ENCODE data around the gene RERG.

Gene RERG, protein sequence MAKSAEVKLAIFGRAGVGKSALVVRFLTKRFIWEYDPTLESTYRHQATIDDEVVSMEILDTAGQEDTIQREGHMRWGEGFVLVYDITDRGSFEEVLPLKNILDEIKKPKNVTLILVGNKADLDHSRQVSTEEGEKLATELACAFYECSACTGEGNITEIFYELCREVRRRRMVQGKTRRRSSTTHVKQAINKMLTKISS

DNA sequence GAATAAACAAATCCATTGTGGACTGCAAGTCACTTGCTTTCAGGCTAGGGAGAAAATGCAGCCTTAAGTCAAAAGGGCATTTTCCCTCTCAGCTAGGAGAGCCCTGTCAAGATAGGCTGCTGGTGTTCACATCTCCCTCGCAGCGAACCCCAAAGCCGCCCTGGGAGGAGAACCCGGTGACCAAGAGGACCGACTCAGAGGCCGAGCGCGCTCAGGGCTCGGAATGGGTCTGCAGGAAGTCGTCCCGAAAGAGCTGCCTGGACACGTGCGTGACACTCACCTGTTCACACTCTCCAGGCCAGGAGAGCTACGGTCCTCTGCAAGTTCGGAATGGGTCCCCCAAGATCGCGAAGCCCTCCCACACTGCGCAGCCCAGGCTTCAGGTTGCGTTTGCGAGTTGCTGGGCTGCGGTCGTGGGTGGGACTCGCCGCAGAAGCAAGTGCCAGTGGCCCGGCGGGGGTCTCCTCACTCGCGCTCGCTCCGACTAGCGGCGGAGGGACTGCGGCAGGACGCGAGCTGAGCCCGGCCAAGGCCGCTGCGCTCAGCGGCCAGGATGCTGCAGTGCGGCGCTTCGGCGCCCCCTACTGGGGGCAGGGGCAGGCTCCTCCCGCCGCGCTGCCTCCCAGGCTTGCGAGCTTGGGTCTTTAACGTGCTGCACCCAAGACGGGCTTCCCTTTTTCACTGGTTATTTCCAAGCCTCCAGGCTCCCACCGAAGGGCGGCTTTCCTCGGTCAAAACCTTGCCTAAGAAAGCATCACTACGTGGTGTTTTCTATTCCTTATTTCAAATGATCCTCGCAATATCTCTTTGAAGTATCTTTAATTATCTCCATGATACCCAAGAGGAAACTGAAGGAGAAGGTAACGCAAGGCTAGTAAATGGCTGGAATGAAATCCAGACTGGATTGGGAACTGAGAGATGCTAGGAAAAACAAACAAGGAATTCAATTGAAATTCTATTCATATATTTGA lies at the start of gene RERG:
RERG (minus strand) TSS at position 503 of the 971 bp plus-strand sequence. CDS start 3,928 bp downstream, outside the sequence.
- Histone ChIP-seq H3K4me2 (ENCODE audit: low read length) (peak within 1 kb of the TSS; percentile 88), H3K27me3 (ENCODE audit: control insufficient read depth, insufficient read depth, low read length) (no peaks in the 10 kb centered on the region), H3K4me3 (ENCODE audit: low read depth, low read length) (peak within 1 kb of the TSS; percentile 43), H3K36me3 (ENCODE audit: control insufficient read depth, insufficient read depth, low read length) (no peaks in the 10 kb centered on the region), H3K27ac (peak within 1 kb of the TSS; percentile 80), H3K9me3 (ENCODE audit: control insufficient read depth, low read length) (no peaks in the 10 kb centered on the region), H3K9ac (peak within 1 kb of the TSS; percentile 9), H3K4me1 (peaks cover 18% of the 10 kb centered on the region), H3K79me2 (peaks cover 3% of the 10 kb centered on the region), H2AFZ (peak within 1 kb of the TSS; percentile 83)
- TF ChIP-seq, protein P1, sequence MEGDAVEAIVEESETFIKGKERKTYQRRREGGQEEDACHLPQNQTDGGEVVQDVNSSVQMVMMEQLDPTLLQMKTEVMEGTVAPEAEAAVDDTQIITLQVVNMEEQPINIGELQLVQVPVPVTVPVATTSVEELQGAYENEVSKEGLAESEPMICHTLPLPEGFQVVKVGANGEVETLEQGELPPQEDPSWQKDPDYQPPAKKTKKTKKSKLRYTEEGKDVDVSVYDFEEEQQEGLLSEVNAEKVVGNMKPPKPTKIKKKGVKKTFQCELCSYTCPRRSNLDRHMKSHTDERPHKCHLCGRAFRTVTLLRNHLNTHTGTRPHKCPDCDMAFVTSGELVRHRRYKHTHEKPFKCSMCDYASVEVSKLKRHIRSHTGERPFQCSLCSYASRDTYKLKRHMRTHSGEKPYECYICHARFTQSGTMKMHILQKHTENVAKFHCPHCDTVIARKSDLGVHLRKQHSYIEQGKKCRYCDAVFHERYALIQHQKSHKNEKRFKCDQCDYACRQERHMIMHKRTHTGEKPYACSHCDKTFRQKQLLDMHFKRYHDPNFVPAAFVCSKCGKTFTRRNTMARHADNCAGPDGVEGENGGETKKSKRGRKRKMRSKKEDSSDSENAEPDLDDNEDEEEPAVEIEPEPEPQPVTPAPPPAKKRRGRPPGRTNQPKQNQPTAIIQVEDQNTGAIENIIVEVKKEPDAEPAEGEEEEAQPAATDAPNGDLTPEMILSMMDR (IDR thresholded peaks at IDR 0.05) = peak; percentile 99

DNA sequence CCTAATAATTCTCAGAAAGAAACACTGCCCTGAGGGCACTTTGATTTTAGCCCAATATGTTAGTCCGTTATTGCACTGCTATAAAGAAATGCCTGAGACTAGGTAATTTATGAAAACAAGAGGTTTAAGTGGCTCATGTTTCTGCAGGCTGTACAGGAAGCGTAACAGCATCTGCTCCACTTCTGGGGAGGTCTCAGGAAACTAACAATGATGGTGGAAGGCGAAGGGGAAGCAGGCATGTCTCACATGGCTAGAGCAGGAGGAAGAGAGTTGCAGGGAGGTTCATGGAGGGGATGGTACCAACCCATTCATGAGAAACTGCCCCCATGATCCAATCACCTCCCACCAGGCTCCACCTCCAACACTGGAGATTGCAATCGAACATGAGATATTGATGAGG lies 49.4 kb upstream of the RERG start:
- Histone ChIP-seq H3K9ac (no peak overlapping the region), H3K27me3 (ENCODE audit: control insufficient read depth, insufficient read depth, low read length) (no peaks in the 10 kb centered on the region), H3K4me2 (ENCODE audit: low read length) (no peak overlapping the region), H3K4me1 (no peaks in the 10 kb centered on the region), H3K4me3 (ENCODE audit: low read depth, low read length) (no peak overlapping the region), H2AFZ (no peak overlapping the region), H3K9me3 (ENCODE audit: control insufficient read depth, low read length) (no peaks in the 10 kb centered on the region), H3K79me2 (no peaks in the 10 kb centered on the region), H3K27ac (no peak overlapping the region), H3K36me3 (ENCODE audit: control insufficient read depth, insufficient read depth, low read length) (no peaks in the 10 kb centered on the region)
- TF ChIP-seq, protein P1 (IDR thresholded peaks at IDR 0.05) = no peak

DNA sequence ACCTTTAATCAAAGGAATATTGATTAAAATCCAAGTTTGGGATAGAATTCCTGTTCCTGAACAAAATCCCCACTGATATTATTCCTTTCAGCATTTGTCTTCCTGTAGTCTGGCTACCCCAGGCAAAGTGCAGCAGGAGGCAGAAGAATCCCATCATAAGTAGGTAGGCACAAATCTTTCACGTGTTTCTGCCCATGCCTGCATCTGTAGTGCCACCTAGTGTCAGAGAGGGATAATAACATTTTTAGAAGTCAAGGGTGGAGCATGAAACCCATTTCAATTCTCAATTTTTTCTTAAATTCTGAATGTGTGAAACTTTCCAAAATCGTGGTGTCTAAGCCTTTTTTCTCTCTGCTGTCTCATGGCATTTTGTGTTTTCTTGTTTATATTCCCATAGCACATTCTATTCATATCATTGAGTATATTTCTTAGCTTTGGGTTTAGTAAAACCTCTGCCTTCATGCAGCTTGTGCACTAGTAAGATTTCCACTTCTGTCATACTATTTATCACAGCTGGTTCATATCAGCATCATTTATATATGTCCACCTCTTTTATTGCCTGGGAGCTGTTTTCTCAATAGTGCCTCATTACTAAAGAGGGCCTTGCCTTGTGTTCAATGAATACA lies 47.8 kb upstream of the RERG start:
- H3K9ac ChIP-seq = no peak overlapping the region
- no peak overlapping the region for H3K4me3 ChIP-seq (ENCODE audit: low read depth, low read length)
- H3K79me2 ChIP-seq = no peaks in the 10 kb centered on the region
- H3K36me3 ChIP-seq (ENCODE audit: control insufficient read depth, insufficient read depth, low read length) = no peaks in the 10 kb centered on the region
- no peaks in the 10 kb centered on the region for H3K4me1 ChIP-seq
- no peak overlapping the region for H2AFZ ChIP-seq
- H3K9me3 ChIP-seq (ENCODE audit: control insufficient read depth, low read length) = no peaks in the 10 kb centered on the region
- H3K27me3 ChIP-seq (ENCODE audit: control insufficient read depth, insufficient read depth, low read length) = no peaks in the 10 kb centered on the region
- TF ChIP-seq, protein P1 (IDR thresholded peaks at IDR 0.05) = peak; percentile 86
- no peak overlapping the region for H3K4me2 ChIP-seq (ENCODE audit: low read length)
- no peak overlapping the region for H3K27ac ChIP-seq

DNA sequence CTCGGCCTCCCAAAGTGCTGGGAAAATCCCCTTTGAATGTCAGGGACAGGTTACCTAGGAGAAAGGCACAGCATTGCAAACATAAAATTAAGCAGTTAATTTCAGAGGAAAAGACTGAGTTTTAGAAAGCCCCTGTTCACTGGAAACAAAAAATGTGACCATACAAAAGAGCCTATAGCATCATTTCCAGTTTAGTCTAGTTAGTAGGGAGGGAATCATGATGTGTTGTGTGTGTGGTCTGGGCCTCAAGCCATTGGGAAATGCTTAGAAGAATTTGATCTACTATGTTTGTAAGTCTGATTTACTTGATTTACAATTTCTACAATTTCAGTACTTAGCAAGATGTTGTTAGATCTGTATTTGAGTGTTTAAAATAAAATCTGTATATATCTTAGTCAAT lies 47.1 kb upstream of the RERG start:
- no peak overlapping the region for H3K27ac ChIP-seq

More for the DNA sequence above, 47.1 kb upstream of the RERG start:
- Histone ChIP-seq H3K4me3 (ENCODE audit: low read depth, low read length) (no peak overlapping the region), H3K36me3 (ENCODE audit: control insufficient read depth, insufficient read depth, low read length) (no peaks in the 10 kb centered on the region), H3K9ac (no peak overlapping the region), H3K9me3 (ENCODE audit: control insufficient read depth, low read length) (no peaks in the 10 kb centered on the region), H3K4me1 (no peaks in the 10 kb centered on the region), H3K4me2 (ENCODE audit: low read length) (no peak overlapping the region), H3K27me3 (ENCODE audit: control insufficient read depth, insufficient read depth, low read length) (no peaks in the 10 kb centered on the region), H3K79me2 (no peaks in the 10 kb centered on the region), H2AFZ (no peak overlapping the region)
- TF ChIP-seq, protein P1 (IDR thresholded peaks at IDR 0.05) = no peak

All from parathyroid adenoma (tissue), 2 donors.